Thoracic aorta (tissue), 2 donors: Measurements from ENCODE around the gene PFDN6. TPM values are rescaled to one million over a fixed set of nuclear protein-coding genes. Genes with fewer than 3 reads are reported as not detected.

Experiments
- ATAC-seq: fragments of 150-250 bp; one replicate; pipeline ENCODE4 v1.8.0; 2017; ENCODE audit warnings: low read depth; ENCODE audit not compliant: insufficient number of reproducible peaks, low FRiP score
- DNase-seq: peaks from one replicate; pipeline ENCODE4 v3.0.0-alpha.2; 2020; ENCODE audit warnings: low spot score
- H3K27ac ChIP-seq, 2 donors: fragments of 200-600 bp; sonication (generic); 1 replicate in 1 of 2; 2 replicates in 1 of 2; pipeline ENCODE4 v1.5.1; 2016; ENCODE audit warnings: mild to moderate bottlenecking in 2 of 2, moderate library complexity in 2 of 2
- H3K27me3 ChIP-seq: fragments of 200-600 bp; sonication (generic); replicated peaks from 2 replicates; pipeline ENCODE4 v1.6.0; 2016; ENCODE audit warnings: mild to moderate bottlenecking; ENCODE audit not compliant: insufficient read depth
- H3K36me3 ChIP-seq: fragments of 200-600 bp; sonication (generic); one replicate; pipeline ENCODE4 v1.5.1; 2016
- H3K4me1 ChIP-seq, 2 donors: fragments of 200-600 bp; sonication (generic); 1 replicate in 1 of 2; 2 replicates in 1 of 2; pipeline versions ENCODE4 v1.5.1 to v1.6.0; 2016; ENCODE audit warnings: low read depth in 2 of 2, mild to moderate bottlenecking in 1 of 2; ENCODE audit not compliant: control insufficient read depth in 1 of 2
- H3K4me3 ChIP-seq: fragments of 200-600 bp; sonication (generic); 2 replicates; pipeline ENCODE4 v1.5.1; 2016; ENCODE audit warnings: mild to moderate bottlenecking
- H3K9me3 ChIP-seq: fragments of 200-600 bp; sonication (generic); 2 replicates; pipeline ENCODE4 v1.5.1; 2016
- total RNA-seq, 2 donors: library from RNA; depleted of rRNA; stranded (reverse); fragments of >200 nt; gene quantifications; one replicate each; pipeline versions ENCODE4 v1.1.0 to v1.2.3, GENCODE V29; 2016
- TF ChIP-seq, protein P1 (sequence below): fragments of 200-600 bp; sonication (generic); IDR thresholded peaks from one replicate; pipeline ENCODE4 v1.5.1; 2019; ENCODE audit warnings: antibody characterized with exemption

The PFDN6 gene
- total RNA-seq = 10 to 100 TPM; 26.8 to 31.9 TPM

DNA sequence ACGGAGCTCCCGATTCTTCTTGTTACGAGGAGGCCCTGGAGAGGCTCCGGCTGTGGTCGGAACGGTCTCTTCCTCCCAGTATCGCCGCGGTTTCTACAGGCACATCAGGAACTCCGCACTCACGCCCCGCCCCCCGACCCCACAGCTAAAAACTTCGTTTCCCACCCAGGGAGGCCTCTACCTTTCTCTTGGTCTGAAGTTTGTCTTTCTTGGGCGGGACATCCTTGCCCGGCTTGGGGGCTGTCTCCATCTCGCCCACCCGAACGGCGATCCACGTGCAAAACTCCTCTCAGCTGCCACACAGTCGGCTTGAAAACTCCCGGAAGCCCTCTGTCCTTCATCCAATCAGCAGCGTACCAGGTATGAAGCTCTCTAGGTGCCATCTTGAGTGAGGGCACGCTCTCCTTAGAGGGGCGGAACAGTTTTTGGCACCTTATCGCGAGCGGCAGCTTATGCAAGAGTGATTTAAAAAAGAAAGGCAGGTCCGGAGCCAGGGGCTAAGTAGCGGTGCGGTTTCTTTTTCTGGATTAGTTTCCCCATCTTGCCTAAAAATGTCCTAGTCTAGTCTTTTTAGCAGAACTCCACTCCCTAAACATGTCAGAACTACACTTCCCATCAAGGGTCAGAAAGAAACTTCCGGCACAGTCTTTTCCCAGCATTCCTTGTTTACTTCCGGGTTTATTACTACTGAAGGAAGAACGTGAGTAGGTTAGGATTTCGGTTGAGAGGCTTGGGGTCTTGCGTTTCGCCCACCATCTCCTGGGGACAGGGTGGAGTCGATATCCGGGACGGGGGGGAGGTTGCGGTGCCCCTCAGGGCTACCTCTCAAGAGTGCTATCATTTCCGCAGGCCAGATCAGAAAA lies at the start of gene PFDN6, which contains the start of gene WDR46:
Gene PFDN6, plus strand, starts transcription at position 681 of the 863 bp plus-strand sequence. CDS start 256 bp downstream, outside the sequence.
Gene WDR46, minus strand, starts transcription at position 319 of the 863 bp plus-strand sequence. Its CDS starts 69 bp downstream, at position 250.
- peak; percentile 53 for DNase-seq
- peaks cover 16 to 22% of the 10 kb centered on the region in 2 donors for H3K4me1 ChIP-seq
- H3K9me3 ChIP-seq = no peaks in the 10 kb centered on the region
- ATAC-seq = peak; percentile 86
- peak within 1 kb of the TSS; percentile 94 for H3K4me3 ChIP-seq
- peak within 1 kb of the TSS; percentile 70 to 78 for H3K27ac ChIP-seq
- TF ChIP-seq, protein P1, sequence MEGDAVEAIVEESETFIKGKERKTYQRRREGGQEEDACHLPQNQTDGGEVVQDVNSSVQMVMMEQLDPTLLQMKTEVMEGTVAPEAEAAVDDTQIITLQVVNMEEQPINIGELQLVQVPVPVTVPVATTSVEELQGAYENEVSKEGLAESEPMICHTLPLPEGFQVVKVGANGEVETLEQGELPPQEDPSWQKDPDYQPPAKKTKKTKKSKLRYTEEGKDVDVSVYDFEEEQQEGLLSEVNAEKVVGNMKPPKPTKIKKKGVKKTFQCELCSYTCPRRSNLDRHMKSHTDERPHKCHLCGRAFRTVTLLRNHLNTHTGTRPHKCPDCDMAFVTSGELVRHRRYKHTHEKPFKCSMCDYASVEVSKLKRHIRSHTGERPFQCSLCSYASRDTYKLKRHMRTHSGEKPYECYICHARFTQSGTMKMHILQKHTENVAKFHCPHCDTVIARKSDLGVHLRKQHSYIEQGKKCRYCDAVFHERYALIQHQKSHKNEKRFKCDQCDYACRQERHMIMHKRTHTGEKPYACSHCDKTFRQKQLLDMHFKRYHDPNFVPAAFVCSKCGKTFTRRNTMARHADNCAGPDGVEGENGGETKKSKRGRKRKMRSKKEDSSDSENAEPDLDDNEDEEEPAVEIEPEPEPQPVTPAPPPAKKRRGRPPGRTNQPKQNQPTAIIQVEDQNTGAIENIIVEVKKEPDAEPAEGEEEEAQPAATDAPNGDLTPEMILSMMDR = no peak
- H3K36me3 ChIP-seq = peaks cover 21% of the 10 kb centered on the region
- no peaks in the 10 kb centered on the region for H3K27me3 ChIP-seq

DNA sequence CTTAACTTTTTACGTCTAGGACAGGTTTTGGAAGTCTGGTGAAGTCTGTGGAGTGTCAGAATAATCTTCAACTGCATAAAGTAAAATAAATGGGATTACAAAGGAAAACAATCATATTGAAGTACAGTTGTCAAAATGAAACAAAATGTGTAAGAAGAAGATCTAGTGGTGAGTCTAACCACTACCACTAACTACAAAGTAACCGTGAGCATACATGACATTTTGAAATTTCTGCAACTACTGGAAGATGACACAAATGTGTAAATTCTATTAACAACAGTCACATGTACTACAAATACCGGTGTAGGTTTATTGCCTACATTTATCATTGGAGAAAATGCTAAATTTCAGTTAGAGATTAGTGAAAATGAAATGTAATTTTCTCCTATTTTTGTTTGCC lies 47.4 kb upstream of the PFDN6 start:
- no peak for ATAC-seq
- Histone ChIP-seq H3K4me1 (no peaks in the 10 kb centered on the region), H3K4me3 (no peak overlapping the region), H3K36me3 (no peaks in the 10 kb centered on the region), H3K27ac (no peak overlapping the region), H3K27me3 (peaks cover 8% of the 10 kb centered on the region), H3K9me3 (no peaks in the 10 kb centered on the region)
- DNase-seq = no peak
- TF ChIP-seq, protein P1 = no peak

GRCh38 chr6:33243476-33243875 lies 45.9 kb upstream of the PFDN6 start:
- TF ChIP-seq, protein P1 = no peak

DNA sequence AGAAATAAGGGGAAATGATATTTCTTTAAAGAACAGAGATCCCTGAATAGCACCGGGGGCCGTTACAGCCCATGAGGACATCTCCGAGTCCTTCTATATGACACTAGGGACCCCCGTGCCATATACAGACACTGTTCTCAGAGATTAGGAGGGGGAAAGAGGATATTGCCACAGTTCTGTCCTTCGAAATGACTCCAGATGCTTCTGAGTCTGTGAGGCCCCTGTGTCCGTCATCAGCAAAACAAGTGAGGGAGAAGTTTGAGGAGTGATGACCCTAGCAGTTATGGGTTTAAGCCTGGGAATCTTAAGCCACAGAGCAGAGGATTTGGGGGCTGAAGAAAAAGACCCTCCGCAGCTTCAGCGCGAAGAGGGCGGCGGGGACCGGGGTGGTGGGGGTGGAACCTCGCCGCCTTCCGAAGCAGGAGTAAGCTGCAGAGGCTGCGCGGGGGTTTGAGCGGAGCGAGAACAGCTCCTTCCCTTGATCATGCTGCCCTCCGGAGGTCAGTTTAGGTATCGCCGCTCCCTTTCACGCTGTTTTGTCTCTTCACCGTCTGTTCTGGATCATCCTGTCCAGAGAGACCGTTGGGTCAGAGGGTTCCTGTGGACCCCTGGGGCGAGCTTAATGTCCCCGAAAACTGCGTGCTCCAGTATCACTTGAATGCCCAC lies 41.3 kb upstream of the PFDN6 start:
- H3K4me1 ChIP-seq = peaks cover 12 to 25% of the 10 kb centered on the region in 2 donors

More at GRCh38 chr6:33243476-33243875, 45.9 kb upstream of the PFDN6 start:
- Histone ChIP-seq H3K36me3 (no peaks in the 10 kb centered on the region), H3K4me1 (peaks cover 3 to 5% of the 10 kb centered on the region in 2 donors), H3K9me3 (no peaks in the 10 kb centered on the region), H3K27ac (no peak overlapping the region), H3K4me3 (no peak overlapping the region), H3K27me3 (peaks cover 8% of the 10 kb centered on the region)
- DNase-seq = no peak
- no peak for ATAC-seq

More for the DNA sequence above, 41.3 kb upstream of the PFDN6 start:
- Histone ChIP-seq H3K36me3 (peaks cover 10% of the 10 kb centered on the region), H3K4me3 (peak overlapping the region; percentile 71), H3K9me3 (no peaks in the 10 kb centered on the region), H3K27ac (peak overlapping the region; percentile 94), H3K27me3 (peaks cover 8% of the 10 kb centered on the region)
- TF ChIP-seq, protein P1 = peak; percentile 98
- peak; percentile 64 for DNase-seq
- ATAC-seq = peak; percentile 22
